SK-N-SH treated with all-trans-retinoic acid at 6 μM for 48 hours (cell line): ENCODE data around the gene SMCO4.

Experiments used
- CSRNP3 ChIP-seq: fragments of 250-450 bp; sonication (Bioruptor Pico); IDR thresholded peaks from 2 replicates; pipeline ENCODE4 v1.5.1; 2021; ENCODE audit warnings: mild to moderate bottlenecking, moderate library complexity
- GLIS3 ChIP-seq: fragments of 250-450 bp; sonication (Bioruptor Pico); IDR thresholded peaks from 2 replicates; pipeline ENCODE4 v1.5.0; 2020; ENCODE audit warnings: mild to moderate bottlenecking, moderate library complexity
- TOX ChIP-seq: fragments of 250-450 bp; sonication (Bioruptor Pico); IDR thresholded peaks from 2 replicates; pipeline ENCODE4 v1.8.0; 2021; ENCODE audit warnings: mild to moderate bottlenecking, moderate library complexity, borderline replicate concordance

GRCh38 chr11:93517611-93518010 is 25.6 kb downstream of the SMCO4 start:
- TF ChIP-seq CSRNP3 (CRISPR knock-in tag) (no peak), GLIS3 (no peak), TOX (CRISPR knock-in tag) (no peak)
